ENCODE measurements around the gene PDLIM7. TPM values are rescaled to one million over a fixed set of nuclear protein-coding genes. Genes with fewer than 3 reads are reported as not detected.

PDLIM7 gene
- polyA plus RNA-seq, 1 experiment: 195 TPM

DNA sequence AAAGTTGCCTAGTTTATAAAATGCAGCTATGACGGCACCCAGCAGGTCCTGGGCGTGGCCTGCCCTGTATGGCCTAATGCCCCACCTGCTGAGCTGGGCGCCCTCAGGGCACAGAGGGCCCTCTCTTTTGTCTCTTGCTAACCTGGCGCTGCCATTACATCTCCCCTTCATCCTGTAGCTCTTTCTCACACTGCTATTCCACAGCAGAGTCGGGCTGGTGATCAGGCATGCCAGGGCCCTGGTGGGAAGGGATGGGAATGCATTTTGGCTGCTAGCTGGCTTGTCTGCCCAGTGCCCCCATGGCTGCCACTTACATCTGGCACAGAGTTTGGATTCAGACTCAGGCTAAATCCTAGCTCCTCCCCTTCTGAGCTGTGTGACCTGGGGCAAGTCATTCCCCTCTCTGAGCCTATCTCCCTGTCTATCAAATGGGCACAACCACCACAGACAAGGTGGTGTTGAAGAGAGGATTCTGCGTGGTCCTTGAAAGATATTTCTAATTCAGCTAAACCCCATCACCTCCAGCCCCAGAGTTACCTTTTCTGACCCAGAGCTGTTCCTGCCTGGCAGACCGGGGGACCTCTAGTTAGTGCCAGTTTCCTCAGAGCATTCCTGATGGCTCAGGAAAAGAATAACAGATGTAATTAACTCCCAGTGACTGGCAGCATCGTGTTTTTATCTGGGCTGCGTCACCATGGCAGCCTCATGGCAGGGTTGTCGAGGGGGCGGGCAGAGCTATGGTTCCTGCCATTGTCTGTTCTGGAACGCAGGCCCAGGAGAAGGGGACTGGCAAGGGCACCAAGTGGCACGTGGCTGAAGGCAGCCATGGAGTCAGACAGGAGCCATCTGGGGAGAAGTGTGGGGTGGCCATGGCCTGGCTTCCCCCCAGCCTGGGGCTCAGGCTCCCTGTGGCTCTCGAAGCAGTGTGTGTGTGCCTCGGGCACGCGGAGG, 44.4 kb downstream of the PDLIM7 start:
- ChIA-PET CTCF (interaction anchor here (0.9 to 15.6 kb wide), 15 partner anchors 10 to 137 kb away, joined by 3 to 205 read pairs (median 4); partner anchors contain the start of gene PFN3), POLR2A (interaction anchor here (0.8 to 3.0 kb wide), 4 partner anchors 9 to 63 kb away, joined by 3 to 26 read pairs (median 4); partner anchors contain the start of gene PDLIM7)
- Histone ChIP-seq H3K27ac (ENCODE audit: low read depth, low read length) (no peak overlapping the region), H3K9me3 (ENCODE audit: control insufficient read depth, insufficient read depth, low read length) (no peaks in the 10 kb centered on the region), H3K27me3 (ENCODE audit: control insufficient read depth, insufficient read depth, low read length) (no peaks in the 10 kb centered on the region), H3K4me3 (ENCODE audit: low read depth, low read length) (no peak overlapping the region)
- no peak for DNase-seq (ENCODE audit: low read depth, low spot score)
- TF ChIP-seq, protein P1, sequence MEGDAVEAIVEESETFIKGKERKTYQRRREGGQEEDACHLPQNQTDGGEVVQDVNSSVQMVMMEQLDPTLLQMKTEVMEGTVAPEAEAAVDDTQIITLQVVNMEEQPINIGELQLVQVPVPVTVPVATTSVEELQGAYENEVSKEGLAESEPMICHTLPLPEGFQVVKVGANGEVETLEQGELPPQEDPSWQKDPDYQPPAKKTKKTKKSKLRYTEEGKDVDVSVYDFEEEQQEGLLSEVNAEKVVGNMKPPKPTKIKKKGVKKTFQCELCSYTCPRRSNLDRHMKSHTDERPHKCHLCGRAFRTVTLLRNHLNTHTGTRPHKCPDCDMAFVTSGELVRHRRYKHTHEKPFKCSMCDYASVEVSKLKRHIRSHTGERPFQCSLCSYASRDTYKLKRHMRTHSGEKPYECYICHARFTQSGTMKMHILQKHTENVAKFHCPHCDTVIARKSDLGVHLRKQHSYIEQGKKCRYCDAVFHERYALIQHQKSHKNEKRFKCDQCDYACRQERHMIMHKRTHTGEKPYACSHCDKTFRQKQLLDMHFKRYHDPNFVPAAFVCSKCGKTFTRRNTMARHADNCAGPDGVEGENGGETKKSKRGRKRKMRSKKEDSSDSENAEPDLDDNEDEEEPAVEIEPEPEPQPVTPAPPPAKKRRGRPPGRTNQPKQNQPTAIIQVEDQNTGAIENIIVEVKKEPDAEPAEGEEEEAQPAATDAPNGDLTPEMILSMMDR (IDR thresholded peaks at IDR 0.05; ENCODE audit: low read depth, low read length): no peak

DNA sequence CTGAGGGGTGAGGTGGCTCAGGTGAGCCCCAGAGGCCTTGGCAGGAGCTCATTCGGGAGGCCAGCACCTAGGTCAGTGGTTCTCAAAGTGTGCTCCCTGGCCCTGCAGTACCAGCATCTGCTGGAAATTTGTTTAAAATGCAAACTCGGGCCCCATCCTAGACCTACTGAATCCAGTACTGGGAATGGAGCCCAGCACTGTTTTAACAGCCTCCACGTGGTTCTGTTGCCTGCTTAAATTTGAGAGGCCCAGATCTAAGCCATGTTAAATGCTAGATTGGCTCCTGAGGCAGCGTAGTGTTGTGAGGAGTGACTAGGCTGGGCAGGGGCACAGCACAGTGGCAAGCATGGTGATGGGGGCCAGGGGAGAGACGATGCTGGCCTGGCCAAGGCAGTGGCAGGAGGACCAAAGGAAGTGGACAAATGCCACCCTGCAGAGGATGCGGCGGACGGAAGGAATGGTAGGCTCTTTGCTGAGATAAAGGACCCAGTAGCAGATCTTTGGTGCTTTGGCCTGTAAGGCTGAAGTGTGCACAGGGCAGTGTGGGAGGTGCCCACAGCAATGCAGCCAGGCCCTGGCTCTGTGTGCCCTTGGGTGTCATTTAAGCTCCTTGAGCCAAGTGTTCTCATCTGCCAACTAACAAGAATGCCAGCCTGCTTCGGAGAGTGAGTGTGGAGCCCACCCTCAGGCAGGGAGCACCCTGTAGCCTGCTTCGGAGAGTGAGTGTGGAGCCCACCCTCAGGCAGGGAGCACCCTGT, 46.6 kb downstream of the PDLIM7 start:
- CTCF ChIA-PET: interaction anchor here (6.6 to 15.6 kb wide), 2 partner anchors 48 to 61 kb away, joined by 90 to 205 read pairs; partner anchors contain the start of gene PFN3
- DNase-seq (ENCODE audit: low read depth, low spot score): no peak
- TF ChIP-seq, protein P1 (IDR thresholded peaks at IDR 0.05; ENCODE audit: low read depth, low read length): no peak
- POLR2A ChIA-PET: interaction anchor here (0.6 to 0.9 kb wide), 3 partner anchors 39 to 58 kb away, joined by 3 read pairs; no protein-coding TSS in a partner anchor
- Histone ChIP-seq H3K4me3 (ENCODE audit: low read depth, low read length) (no peak overlapping the region), H3K27ac (ENCODE audit: low read depth, low read length) (no peak overlapping the region), H3K27me3 (ENCODE audit: control insufficient read depth, insufficient read depth, low read length) (no peaks in the 10 kb centered on the region), H3K9me3 (ENCODE audit: control insufficient read depth, insufficient read depth, low read length) (no peaks in the 10 kb centered on the region)

DNA sequence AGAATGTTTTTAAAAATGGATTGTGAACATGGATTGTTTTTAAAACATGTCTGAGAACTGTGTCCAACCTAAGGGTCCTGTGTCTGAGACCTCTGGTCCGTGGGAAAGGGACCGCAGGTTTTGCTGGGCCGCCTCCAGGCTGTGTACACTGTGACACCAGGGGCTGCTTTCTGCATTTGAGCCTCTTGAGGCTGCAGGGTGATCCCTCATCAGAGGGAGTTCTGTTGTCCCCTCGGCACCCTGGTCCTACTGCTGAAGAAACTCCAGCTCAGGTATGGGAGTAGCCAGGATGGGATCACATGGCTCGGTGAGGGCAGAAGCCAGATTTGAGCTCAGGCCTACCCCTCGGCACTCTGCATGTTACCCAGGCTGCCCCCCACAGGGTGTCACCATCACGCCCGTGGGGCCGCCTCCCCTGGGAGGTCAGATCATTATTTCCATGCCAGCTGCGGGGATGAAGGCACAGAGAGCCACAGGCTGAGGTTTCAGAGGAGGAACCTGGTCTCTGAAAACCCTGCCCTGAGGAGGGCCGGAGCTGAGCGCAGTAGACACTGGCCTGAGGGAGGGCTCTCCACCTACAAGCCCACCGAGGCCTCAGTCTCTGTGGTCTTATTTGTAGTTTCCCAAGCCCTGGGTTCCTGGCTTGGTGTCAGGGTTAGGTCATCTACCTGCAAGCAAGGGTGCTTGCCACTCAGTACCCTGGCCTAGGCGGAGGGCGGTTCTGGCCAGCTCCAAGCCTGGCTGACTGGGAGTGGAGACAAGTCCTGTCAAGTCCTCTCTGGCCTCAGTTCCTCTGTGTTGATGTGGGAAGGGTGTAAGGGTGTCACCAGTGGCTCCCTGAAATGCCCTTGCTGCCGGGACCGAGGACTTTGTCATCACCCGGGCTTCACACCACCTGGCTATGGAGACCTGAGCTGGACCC, 48.0 kb downstream of the PDLIM7 start:
- Histone ChIP-seq H3K4me3 (ENCODE audit: low read depth, low read length) (no peak overlapping the region), H3K27me3 (ENCODE audit: control insufficient read depth, insufficient read depth, low read length) (no peaks in the 10 kb centered on the region), H3K9me3 (ENCODE audit: control insufficient read depth, insufficient read depth, low read length) (no peaks in the 10 kb centered on the region), H3K27ac (ENCODE audit: low read depth, low read length) (no peak overlapping the region)
- ChIA-PET POLR2A (interaction anchor here (0.6 to 2.8 kb wide), 2 partner anchors 16 to 59 kb away, joined by 4 to 12 read pairs; no protein-coding TSS in a partner anchor), CTCF (interaction anchor here (1.5 to 15.6 kb wide), 6 partner anchors 8 to 140 kb away, joined by 4 to 205 read pairs (median 18); partner anchors contain the start of gene PFN3)
- no peak for DNase-seq (ENCODE audit: low read depth, low spot score)
- TF ChIP-seq, protein P1 (IDR thresholded peaks at IDR 0.05; ENCODE audit: low read depth, low read length): no peak

DNA sequence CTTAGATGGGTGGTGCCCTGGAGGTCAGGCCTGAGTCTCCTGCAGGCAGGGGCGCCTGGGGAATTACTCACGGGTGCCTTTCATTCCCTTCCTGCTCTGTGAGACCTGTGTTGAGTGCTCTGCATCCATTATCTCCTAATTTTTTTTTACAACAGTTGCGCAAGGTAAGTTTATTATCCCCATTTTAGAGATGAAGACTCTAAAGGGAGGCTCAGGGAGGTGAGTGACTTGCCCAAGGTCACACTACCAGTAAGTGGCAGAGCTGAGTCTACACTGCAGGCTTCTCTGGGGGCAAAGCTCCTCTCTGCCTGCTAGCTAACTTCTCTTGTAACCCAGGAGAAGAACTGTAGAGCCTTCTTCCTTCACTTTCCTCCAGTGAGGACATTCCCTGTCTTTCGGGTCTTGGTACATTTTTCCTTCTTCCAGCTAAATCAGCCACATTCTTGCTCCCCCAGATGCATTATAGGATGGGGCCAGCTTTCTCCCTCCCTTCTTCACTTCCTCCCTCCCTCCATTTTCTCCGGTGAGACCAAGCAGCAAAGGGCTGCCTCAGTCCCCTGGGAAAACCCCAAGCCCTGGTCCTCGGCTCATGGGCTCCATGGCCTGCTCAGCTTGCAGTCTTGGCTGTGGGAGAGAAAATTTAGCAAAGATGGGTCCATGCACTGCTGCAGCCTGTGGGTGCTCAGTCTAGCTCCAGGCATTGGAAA, 49.0 kb downstream of the PDLIM7 start:
- no peak for DNase-seq (ENCODE audit: low read depth, low spot score)
- POLR2A ChIA-PET: interaction anchor here (1.1 to 2.8 kb wide), 4 partner anchors 9 to 58 kb away, joined by 3 to 12 read pairs (median 6); partner anchors contain the start of gene GRK6
- Histone ChIP-seq H3K9me3 (ENCODE audit: control insufficient read depth, insufficient read depth, low read length) (no peaks in the 10 kb centered on the region), H3K27me3 (ENCODE audit: control insufficient read depth, insufficient read depth, low read length) (no peaks in the 10 kb centered on the region), H3K27ac (ENCODE audit: low read depth, low read length) (no peak overlapping the region), H3K4me3 (ENCODE audit: low read depth, low read length) (no peak overlapping the region)
- TF ChIP-seq, protein P1 (IDR thresholded peaks at IDR 0.05; ENCODE audit: low read depth, low read length): no peak
- CTCF ChIA-PET: interaction anchor here (0.7 to 15.6 kb wide), 8 partner anchors 9 to 139 kb away, joined by 3 to 205 read pairs (median 6); no protein-coding TSS in a partner anchor

Data from AG04450 (cell line).